Adrenal gland (tissue), 12 donors: Measurements from ENCODE around the gene ZDHHC20. TPM values are rescaled to one million over a fixed set of nuclear protein-coding genes. Genes with fewer than 3 reads are reported as not detected.

Experiments
- DNase-seq, 7 donors: peaks; one replicate each; pipeline ENCODE4 v3.0.0-alpha.2; 2019 to 2020
- H3K27ac ChIP-seq, 5 donors: fragments of 200-600 bp; sonication (generic) in 4 of 5; 1 replicate in 3 of 5; 2 replicates in 2 of 5; pipeline versions ENCODE4 v1.5.1 to v1.8.0; 2016 to 2020; ENCODE audit warnings: mild to moderate bottlenecking in 1 of 5
- H3K27me3 ChIP-seq: fragments of 200-600 bp; 2 replicates; pipeline ENCODE4 v1.8.0; 2021
- H3K36me3 ChIP-seq, 2 donors: fragments of 200-600 bp; replicated peaks in 1 of 2; 1 replicate in 1 of 2; 2 replicates in 1 of 2; pipeline versions ENCODE4 v1.5.1 to v1.8.0; 2018 to 2022
- H3K4me1 ChIP-seq, 2 donors: fragments of 200-600 bp; replicated peaks in 1 of 2; 1 replicate in 1 of 2; 2 replicates in 1 of 2; pipeline versions ENCODE4 v1.5.1 to v1.8.0; 2018 to 2021
- H3K4me3 ChIP-seq, 4 donors: fragments of 200-600 bp; sonication (generic) in 3 of 4; one replicate each; pipeline ENCODE4 v1.5.1; 2016 to 2018
- H3K9me3 ChIP-seq, 3 donors: fragments of 200-600 bp; sonication (generic) in 1 of 3; replicated peaks in 1 of 3; 1 replicate in 2 of 3; 2 replicates in 1 of 3; pipeline versions ENCODE4 v1.5.1 to v1.8.0; 2016 to 2021
- POLR2A ChIP-seq, 2 donors: fragments of 450-650 bp; IDR thresholded peaks; one replicate each; pipeline ENCODE4 v1.6.1; 2017; ENCODE audit warnings: antibody characterized with exemption in 2 of 2, mild to moderate bottlenecking in 2 of 2, moderate library complexity in 1 of 2
- WGBS, 4 donors: extraction: QIAGEN DNeasy Blood & Tissue Kit in 2 of 4; methylation state at CpG; one replicate each; pipeline versions ENCODE4 v1.1.5 to v1.1.7; 2013 to 2017; 5-methylcytosine and 5-hydroxymethylcytosine counted together
- intact Hi-C, 2 donors: fragments of 100-400 bp; cut with DNase I; formaldehyde crosslinking; loops; one replicate each; pipeline versions ENCODE4 v1.14.1 to v1.15.0; 2022 to 2023
- polyA plus RNA-seq, 3 donors: library from polyadenylated mRNA; stranded (reverse); fragments of 200-250 nt in 2 of 3; fragments of 350-450 nt in 1 of 3; fragmentation: Illumina TruSeq in 1 of 3; extraction: RNeasy Lipid Tissue Mini Kit (QIAGEN cat#74804) in 1 of 3; gene quantifications; one replicate each; pipeline ENCODE4 v1.2.3, GENCODE V29; 2013 to 2014
- total RNA-seq, 9 donors: library from RNA; depleted of rRNA in 4 of 9; stranded (reverse); fragments of >200 nt in 4 of 9; fragments of 120-200 nt in 1 of 9; fragmentation: NEBNext Ultra II Directional in 1 of 9; extraction: Animal tissue kit (Norgen Biotek cat#: 25700) in 1 of 9; gene quantifications; one replicate each; pipeline versions ENCODE4 v1.1.0 to v1.2.4, GENCODE V29; 2013 to 2023
- TF ChIP-seq, protein P1 (sequence below), 6 experiments: fragments of 450-650 bp in 4 of 6; fragments of 200-600 bp in 2 of 6; sonication (generic) in 1 of 6; IDR thresholded peaks; 1 replicate in 5 of 6; 2 replicates in 1 of 6; pipeline versions ENCODE4 v1.5.1 to v1.8.0; 2016 to 2021; ENCODE audit warnings: antibody characterized with exemption in 6 of 6, mild to moderate bottlenecking in 2 of 6, moderate library complexity in 1 of 6
- donor health status: healthy with polysubstance abuse.
- donor health status: Bipolar disorder and iron deficiency.
- donor health status: DM: yes; HTN: yes; CAD: no.
- donor health status: DM: no; HTN: no; CAD: no.
- donor health status: DM: no; HTN: no; CAD: no.
- donor health status: DM: yes; HTN: yes; CAD: no.

The ZDHHC20 gene
- total and polyA plus RNA-seq, 12 donors, result 7.0 to 93.0 (median 41.2) TPM

DNA sequence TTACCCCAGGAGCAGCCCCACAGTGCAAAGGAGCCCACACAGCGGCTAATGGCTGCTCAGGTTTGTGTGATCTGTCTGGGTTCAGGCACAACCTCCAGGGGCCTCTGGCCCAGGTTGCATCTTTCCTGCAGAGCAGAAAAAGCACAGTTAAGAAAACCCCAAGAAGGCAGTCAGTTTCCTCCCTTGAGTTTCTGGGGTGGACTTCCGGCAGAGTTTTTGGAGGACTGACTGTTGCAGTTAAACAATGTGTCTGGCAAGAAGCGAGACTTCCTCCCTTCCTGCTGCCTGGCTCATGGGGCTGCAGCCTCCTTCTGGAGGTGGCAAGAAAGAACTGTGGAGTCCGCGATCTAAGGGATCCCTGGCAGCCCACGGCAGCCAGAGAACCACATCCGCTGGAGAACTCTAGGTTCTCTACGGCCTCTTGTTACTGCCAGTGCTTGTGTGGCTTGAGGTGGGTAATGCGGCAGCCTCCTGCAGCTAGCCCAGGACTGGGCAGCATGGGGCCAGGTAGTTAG is 114.4 kb downstream of the ZDHHC20 start:
- no peak overlapping the region for H3K27ac ChIP-seq
- intact Hi-C loops, result no loop called here
- WGBS, 4 donors, result 57 to 73% (median 68%) methylated on average over 7 to 9 of the region's 9 CpGs
- no peaks in the 10 kb centered on the region for H3K36me3 ChIP-seq
- no peak for DNase-seq
- H3K27me3 ChIP-seq, result no peaks in the 10 kb centered on the region
- H3K4me1 ChIP-seq, result no peaks in the 10 kb centered on the region
- no peak for TF ChIP-seq POLR2A (IDR thresholded peaks at IDR 0.05)
- TF ChIP-seq, protein P1, sequence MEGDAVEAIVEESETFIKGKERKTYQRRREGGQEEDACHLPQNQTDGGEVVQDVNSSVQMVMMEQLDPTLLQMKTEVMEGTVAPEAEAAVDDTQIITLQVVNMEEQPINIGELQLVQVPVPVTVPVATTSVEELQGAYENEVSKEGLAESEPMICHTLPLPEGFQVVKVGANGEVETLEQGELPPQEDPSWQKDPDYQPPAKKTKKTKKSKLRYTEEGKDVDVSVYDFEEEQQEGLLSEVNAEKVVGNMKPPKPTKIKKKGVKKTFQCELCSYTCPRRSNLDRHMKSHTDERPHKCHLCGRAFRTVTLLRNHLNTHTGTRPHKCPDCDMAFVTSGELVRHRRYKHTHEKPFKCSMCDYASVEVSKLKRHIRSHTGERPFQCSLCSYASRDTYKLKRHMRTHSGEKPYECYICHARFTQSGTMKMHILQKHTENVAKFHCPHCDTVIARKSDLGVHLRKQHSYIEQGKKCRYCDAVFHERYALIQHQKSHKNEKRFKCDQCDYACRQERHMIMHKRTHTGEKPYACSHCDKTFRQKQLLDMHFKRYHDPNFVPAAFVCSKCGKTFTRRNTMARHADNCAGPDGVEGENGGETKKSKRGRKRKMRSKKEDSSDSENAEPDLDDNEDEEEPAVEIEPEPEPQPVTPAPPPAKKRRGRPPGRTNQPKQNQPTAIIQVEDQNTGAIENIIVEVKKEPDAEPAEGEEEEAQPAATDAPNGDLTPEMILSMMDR (IDR thresholded peaks at IDR 0.05), result no peak
- no peak overlapping the region for H3K4me3 ChIP-seq
- no peaks in the 10 kb centered on the region for H3K9me3 ChIP-seq

GRCh38 chr13:21343659-21344058 is 115.4 kb downstream of the ZDHHC20 start:
- Histone ChIP-seq H3K27me3 (no peaks in the 10 kb centered on the region), H3K4me1 (no peaks in the 10 kb centered on the region), H3K4me3 (no peak overlapping the region), H3K9me3 (no peaks in the 10 kb centered on the region), H3K36me3 (no peaks in the 10 kb centered on the region), H3K27ac (no peak overlapping the region)
- TF ChIP-seq, protein P1 (IDR thresholded peaks at IDR 0.05), result no peak
- DNase-seq, result no peak
- intact Hi-C loops, result no loop called here
- 75 to 90% (median 84%) methylated on average over 4 of the region's 4 CpGs for WGBS, 4 donors

GRCh38 chr13:21342699-21343442 is 116.2 kb downstream of the ZDHHC20 start:
- Histone ChIP-seq H3K4me1 (no peaks in the 10 kb centered on the region), H3K9me3 (no peaks in the 10 kb centered on the region), H3K27ac (no peak overlapping the region), H3K36me3 (no peaks in the 10 kb centered on the region), H3K4me3 (no peak overlapping the region), H3K27me3 (no peaks in the 10 kb centered on the region)
- 66 to 84% (median 75%) methylated on average over 3 to 5 of the region's 5 CpGs for WGBS, 4 donors
- intact Hi-C loops, result no loop called here
- TF ChIP-seq POLR2A (IDR thresholded peaks at IDR 0.05), result no peak
- TF ChIP-seq, protein P1 (IDR thresholded peaks at IDR 0.05), result no peak
- DNase-seq, result no peak

DNA sequence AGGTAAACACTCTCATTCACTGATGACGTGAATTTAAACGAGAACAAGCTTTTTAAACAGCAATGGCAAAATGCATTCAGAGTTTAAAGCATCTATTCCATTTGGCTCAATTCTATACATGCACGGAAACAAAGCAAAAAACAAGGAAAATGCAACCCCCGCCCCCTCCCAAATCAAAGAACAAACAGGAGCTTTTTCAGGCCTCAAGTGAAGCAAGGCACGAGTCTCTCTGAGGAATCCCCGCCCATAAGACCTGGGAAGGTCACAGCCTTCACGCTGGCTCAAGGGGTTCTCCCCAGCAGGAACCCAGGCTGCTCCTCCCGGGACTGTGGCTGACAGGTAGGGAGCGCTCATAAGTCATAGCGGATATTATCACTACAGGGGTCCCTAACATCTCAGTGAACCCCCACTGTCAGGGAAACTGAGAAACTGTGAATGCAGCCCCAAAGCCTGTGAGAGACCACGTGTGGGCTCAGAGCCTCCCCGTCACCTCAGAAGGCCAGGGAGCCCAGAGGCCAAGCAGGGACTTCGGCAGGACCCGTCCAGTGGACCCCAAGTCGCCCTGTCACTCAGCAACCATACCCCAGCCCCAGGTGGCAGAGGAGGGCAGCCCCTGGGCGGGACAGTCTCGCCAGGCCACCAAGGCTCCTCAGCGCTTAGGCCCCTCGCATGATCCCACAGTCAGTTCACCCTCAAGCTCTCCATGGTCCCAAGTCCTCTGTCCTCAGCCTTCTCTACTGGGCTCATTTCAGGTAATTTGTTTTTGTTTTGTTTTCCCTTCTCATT is 117.3 kb downstream of the ZDHHC20 start:
- no peak for DNase-seq
- no peak for TF ChIP-seq POLR2A (IDR thresholded peaks at IDR 0.05)
- TF ChIP-seq, protein P1 (IDR thresholded peaks at IDR 0.05), result no peak
- intact Hi-C loops, result no loop called here
- 81 to 85% (median 84%) methylated on average over 11 to 19 of the region's 19 CpGs for WGBS, 4 donors
- Histone ChIP-seq H3K9me3 (no peaks in the 10 kb centered on the region), H3K4me1 (no peaks in the 10 kb centered on the region), H3K27me3 (no peaks in the 10 kb centered on the region), H3K27ac (no peak overlapping the region), H3K4me3 (no peak overlapping the region), H3K36me3 (no peaks in the 10 kb centered on the region)
